ENCODE results near the gene FER.

Gene FER

DNA sequence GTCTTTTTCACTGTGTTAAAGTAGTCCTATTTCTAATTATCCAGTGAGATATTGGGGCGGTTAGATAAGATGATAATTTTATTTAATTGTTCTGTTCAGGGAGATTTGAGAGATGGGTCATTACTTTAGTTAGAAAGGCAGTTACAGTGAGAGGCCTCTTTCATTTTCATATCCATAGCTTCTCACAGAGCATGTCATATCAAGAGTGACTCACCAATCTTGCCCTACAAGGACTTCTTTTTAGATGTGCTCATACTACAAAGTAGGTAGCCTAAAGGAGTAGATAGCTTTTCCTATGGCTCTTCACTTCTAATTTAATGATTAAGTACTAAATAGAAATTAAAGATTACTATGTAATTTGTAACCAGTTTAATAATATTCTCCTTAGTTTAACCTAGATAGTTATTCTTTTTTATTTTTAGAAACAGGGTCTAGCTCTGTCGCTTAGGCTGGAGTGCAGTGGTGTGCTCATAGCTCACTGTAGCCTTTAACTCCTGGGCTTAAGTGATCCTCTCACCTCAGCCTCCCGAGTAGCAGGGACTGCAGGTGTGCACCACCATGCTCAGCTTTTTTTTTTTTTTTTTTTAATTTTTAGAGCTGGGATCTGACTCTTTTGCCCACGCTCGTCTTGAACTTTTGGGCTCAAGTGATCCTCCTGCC, 71.0 kb downstream of the FER start:
- no peaks in the 10 kb centered on the region for H3K9me3 ChIP-seq (ENCODE audit: insufficient read depth, low read length)
- no peaks in the 10 kb centered on the region for H4K20me1 ChIP-seq (ENCODE audit: insufficient read depth, low read length)
- H3K9ac ChIP-seq (ENCODE audit: low read length): no peak overlapping the region
- no peak overlapping the region for H2AFZ ChIP-seq (ENCODE audit: low read depth, low read length)
- H3K27me3 ChIP-seq (ENCODE audit: low read depth, low read length): no peaks in the 10 kb centered on the region
- no peak overlapping the region for H3K4me3 ChIP-seq (ENCODE audit: low read length)
- H3K36me3 ChIP-seq (replicated peaks; ENCODE audit: low read depth, low read length): no peaks in the 10 kb centered on the region
- no peaks in the 10 kb centered on the region for H3K79me2 ChIP-seq (ENCODE audit: low read length)
- no peaks in the 10 kb centered on the region for H3K4me1 ChIP-seq (ENCODE audit: low read length)
- TF ChIP-seq EZH2phosphoT487 (IDR thresholded peaks at IDR 0.05; ENCODE audit: low read depth): no peak
- TF ChIP-seq, protein P1, sequence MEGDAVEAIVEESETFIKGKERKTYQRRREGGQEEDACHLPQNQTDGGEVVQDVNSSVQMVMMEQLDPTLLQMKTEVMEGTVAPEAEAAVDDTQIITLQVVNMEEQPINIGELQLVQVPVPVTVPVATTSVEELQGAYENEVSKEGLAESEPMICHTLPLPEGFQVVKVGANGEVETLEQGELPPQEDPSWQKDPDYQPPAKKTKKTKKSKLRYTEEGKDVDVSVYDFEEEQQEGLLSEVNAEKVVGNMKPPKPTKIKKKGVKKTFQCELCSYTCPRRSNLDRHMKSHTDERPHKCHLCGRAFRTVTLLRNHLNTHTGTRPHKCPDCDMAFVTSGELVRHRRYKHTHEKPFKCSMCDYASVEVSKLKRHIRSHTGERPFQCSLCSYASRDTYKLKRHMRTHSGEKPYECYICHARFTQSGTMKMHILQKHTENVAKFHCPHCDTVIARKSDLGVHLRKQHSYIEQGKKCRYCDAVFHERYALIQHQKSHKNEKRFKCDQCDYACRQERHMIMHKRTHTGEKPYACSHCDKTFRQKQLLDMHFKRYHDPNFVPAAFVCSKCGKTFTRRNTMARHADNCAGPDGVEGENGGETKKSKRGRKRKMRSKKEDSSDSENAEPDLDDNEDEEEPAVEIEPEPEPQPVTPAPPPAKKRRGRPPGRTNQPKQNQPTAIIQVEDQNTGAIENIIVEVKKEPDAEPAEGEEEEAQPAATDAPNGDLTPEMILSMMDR (IDR thresholded peaks at IDR 0.05; ENCODE audit: low read depth, low read length): no peak
- no peak overlapping the region for H3K4me2 ChIP-seq (ENCODE audit: low read length)
- H3K27ac ChIP-seq (ENCODE audit: low read length): no peak overlapping the region

DNA sequence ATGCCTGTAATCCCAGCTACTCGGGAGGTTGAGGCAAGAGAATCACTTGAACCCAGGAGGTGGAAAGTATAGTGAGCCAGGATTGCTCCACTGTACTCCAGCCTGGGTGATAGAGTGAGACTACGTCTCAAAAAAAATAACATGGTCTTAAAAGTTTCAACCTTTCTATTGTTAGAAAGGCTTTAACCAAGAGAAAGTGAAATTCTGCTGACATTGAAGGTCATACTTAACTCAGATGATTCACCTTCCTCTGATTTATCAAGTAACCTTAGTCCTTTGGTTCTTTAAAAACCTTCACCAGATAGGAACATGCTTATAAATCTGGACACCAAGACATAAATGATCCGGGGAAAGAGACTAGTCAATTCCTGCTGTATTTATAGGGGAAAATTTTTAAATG, 73.3 kb downstream of the FER start:
- Histone ChIP-seq H3K36me3 (replicated peaks; ENCODE audit: low read depth, low read length) (no peaks in the 10 kb centered on the region), H3K27me3 (ENCODE audit: low read depth, low read length) (no peaks in the 10 kb centered on the region), H3K9ac (ENCODE audit: low read length) (no peak overlapping the region), H3K4me3 (ENCODE audit: low read length) (no peak overlapping the region), H3K4me2 (ENCODE audit: low read length) (no peak overlapping the region), H3K4me1 (ENCODE audit: low read length) (no peaks in the 10 kb centered on the region), H3K27ac (ENCODE audit: low read length) (no peak overlapping the region), H4K20me1 (ENCODE audit: insufficient read depth, low read length) (no peaks in the 10 kb centered on the region), H2AFZ (ENCODE audit: low read depth, low read length) (no peak overlapping the region), H3K9me3 (ENCODE audit: insufficient read depth, low read length) (no peaks in the 10 kb centered on the region), H3K79me2 (ENCODE audit: low read length) (no peaks in the 10 kb centered on the region)
- no peak for TF ChIP-seq EZH2phosphoT487 (IDR thresholded peaks at IDR 0.05; ENCODE audit: low read depth)
- TF ChIP-seq, protein P1 (IDR thresholded peaks at IDR 0.05; ENCODE audit: low read depth, low read length): no peak

DNA sequence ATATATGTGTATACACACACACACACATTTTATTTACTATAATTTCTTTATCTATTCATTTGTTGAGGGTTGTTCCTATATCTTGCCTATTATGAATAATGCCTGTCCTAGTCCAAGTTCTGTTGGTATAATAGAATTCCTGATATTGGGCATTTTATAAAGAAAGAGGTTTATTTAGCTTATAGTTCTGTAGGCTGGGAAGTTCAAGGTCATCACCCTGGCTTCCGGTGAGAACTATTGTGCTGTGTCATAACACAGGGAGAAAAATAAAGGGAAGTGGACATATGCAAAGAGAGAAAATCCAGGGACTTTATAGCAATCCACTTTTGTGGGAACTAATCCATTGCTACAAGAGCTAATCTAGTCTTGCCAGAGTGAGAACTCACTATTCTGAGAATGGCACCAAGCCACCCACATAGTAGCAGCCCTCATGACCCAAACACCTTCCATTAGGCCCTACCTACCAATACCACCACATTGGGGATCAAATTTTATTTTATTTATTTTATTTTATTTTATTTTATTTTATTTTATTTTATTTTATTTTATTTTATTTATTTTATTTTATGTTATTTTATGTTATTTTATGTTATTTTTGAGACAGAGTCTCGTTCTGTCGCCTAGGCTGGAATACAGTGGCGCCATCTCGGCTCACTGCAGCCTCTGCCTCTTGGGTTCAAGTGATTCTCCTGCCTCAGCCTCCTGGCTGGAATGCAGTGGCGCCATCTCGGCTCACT, 74.7 kb downstream of the FER start:
- H3K27me3 ChIP-seq (ENCODE audit: low read depth, low read length): no peaks in the 10 kb centered on the region
- no peak overlapping the region for H3K4me3 ChIP-seq (ENCODE audit: low read length)
- TF ChIP-seq, protein P1 (IDR thresholded peaks at IDR 0.05; ENCODE audit: low read depth, low read length): no peak
- TF ChIP-seq EZH2phosphoT487 (IDR thresholded peaks at IDR 0.05; ENCODE audit: low read depth): no peak
- no peaks in the 10 kb centered on the region for H4K20me1 ChIP-seq (ENCODE audit: insufficient read depth, low read length)
- H3K9me3 ChIP-seq (ENCODE audit: insufficient read depth, low read length): no peaks in the 10 kb centered on the region
- H3K4me2 ChIP-seq (ENCODE audit: low read length): no peak overlapping the region
- no peaks in the 10 kb centered on the region for H3K79me2 ChIP-seq (ENCODE audit: low read length)
- H3K4me1 ChIP-seq (ENCODE audit: low read length): no peaks in the 10 kb centered on the region
- H2AFZ ChIP-seq (ENCODE audit: low read depth, low read length): no peak overlapping the region
- H3K27ac ChIP-seq (ENCODE audit: low read length): no peak overlapping the region
- no peaks in the 10 kb centered on the region for H3K36me3 ChIP-seq (replicated peaks; ENCODE audit: low read depth, low read length)
- H3K9ac ChIP-seq (ENCODE audit: low read length): no peak overlapping the region

DNA sequence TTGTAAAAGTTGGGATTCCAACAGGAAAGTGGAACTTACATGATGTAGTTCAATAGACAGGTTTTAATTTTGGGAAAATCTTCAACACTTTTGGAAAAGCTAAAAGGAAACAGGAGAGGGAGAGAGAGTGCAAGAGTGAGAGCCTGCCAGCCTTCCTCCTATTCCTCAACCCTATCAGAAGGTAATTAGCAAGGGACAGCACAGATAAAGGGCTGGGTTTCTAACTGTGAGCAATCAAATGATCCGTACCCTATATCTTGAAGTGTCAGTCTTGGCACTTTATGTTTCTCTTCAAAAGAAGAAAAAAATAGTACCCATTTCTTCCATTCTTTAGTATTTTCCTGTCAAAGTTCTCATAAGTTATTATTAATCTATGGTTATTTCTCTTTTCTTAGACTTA, 79.4 kb downstream of the FER start:
- Histone ChIP-seq H3K9me3 (ENCODE audit: insufficient read depth, low read length) (no peaks in the 10 kb centered on the region), H3K9ac (ENCODE audit: low read length) (no peak overlapping the region), H3K79me2 (ENCODE audit: low read length) (no peaks in the 10 kb centered on the region), H3K4me2 (ENCODE audit: low read length) (no peak overlapping the region), H3K27ac (ENCODE audit: low read length) (no peak overlapping the region), H3K27me3 (ENCODE audit: low read depth, low read length) (no peaks in the 10 kb centered on the region), H3K4me1 (ENCODE audit: low read length) (no peaks in the 10 kb centered on the region), H3K4me3 (ENCODE audit: low read length) (no peak overlapping the region), H4K20me1 (ENCODE audit: insufficient read depth, low read length) (no peaks in the 10 kb centered on the region), H2AFZ (ENCODE audit: low read depth, low read length) (no peak overlapping the region), H3K36me3 (replicated peaks; ENCODE audit: low read depth, low read length) (no peaks in the 10 kb centered on the region)
- TF ChIP-seq, protein P1 (IDR thresholded peaks at IDR 0.05; ENCODE audit: low read depth, low read length): no peak
- no peak for TF ChIP-seq EZH2phosphoT487 (IDR thresholded peaks at IDR 0.05; ENCODE audit: low read depth)
